Esophagus muscularis mucosa (tissue), 4 donors: ENCODE measurements around the gene C3orf80. TPM values are rescaled to one million over a fixed set of nuclear protein-coding genes. Genes with fewer than 3 reads are reported as not detected.
A peak's percentile ranks its signal among the peaks of the same experiment; 100 is the strongest.

Experiments
- DNase-seq: peaks from one replicate; pipeline ENCODE4 v3.0.0-alpha.2; 2017; ENCODE audit errors: extremely low spot score
- H3K27ac ChIP-seq, 4 donors: fragments of 200-600 bp; sonication (generic); replicated peaks in 1 of 4; 1 replicate in 3 of 4; 2 replicates in 1 of 4; pipeline ENCODE4 v1.5.1; 2016 to 2019; ENCODE audit warnings: mild to moderate bottlenecking in 1 of 4
- H3K27me3 ChIP-seq, 4 donors: fragments of 200-600 bp; sonication (generic); one replicate each; pipeline versions ENCODE4 v1.5.1 to v1.6.0; 2016 to 2019
- H3K36me3 ChIP-seq, 4 donors: fragments of 200-600 bp; sonication (generic); one replicate each; pipeline ENCODE4 v1.5.1; 2016 to 2019
- H3K4me1 ChIP-seq, 4 donors: fragments of 200-600 bp; sonication (generic); one replicate each; pipeline ENCODE4 v1.5.1; 2016 to 2019
- H3K4me3 ChIP-seq, 4 donors: fragments of 200-600 bp; sonication (generic); 1 replicate in 2 of 4; 2 replicates in 2 of 4; pipeline ENCODE4 v1.5.1; 2016 to 2019; ENCODE audit warnings: mild to moderate bottlenecking in 4 of 4, moderate library complexity in 1 of 4
- H3K9me3 ChIP-seq, 4 donors: fragments of 200-600 bp; sonication (generic); 1 replicate in 3 of 4; 2 replicates in 1 of 4; pipeline ENCODE4 v1.5.1; 2016 to 2019
- EP300 ChIP-seq: sonication (generic); formaldehyde crosslinking; IDR thresholded peaks from one replicate; pipeline ENCODE4 v1.6.1; 2017; ENCODE audit warnings: antibody characterized with exemption
- POLR2A ChIP-seq: fragments of 450-650 bp; IDR thresholded peaks from one replicate; pipeline ENCODE4 v1.6.1; 2017; ENCODE audit warnings: antibody characterized with exemption, moderate library complexity, mild to moderate bottlenecking, low read depth
- POLR2AphosphoS5 ChIP-seq, 2 donors: sonication (generic); formaldehyde crosslinking; IDR thresholded peaks; one replicate each; pipeline ENCODE4 v1.6.1; 2017; ENCODE audit warnings: antibody characterized with exemption in 2 of 2
- WGBS: methylation state at CpG from one replicate; pipeline ENCODE4 v1.1.5; 2018; 5-methylcytosine and 5-hydroxymethylcytosine counted together
- intact Hi-C: fragments of 100-400 bp; cut with DNase I; formaldehyde crosslinking; loops from one replicate; pipeline ENCODE4 v1.15.1; 2023
- total RNA-seq, 4 donors: library from RNA; depleted of rRNA; stranded (reverse); fragments of >200 nt; gene quantifications; one replicate each; pipeline versions ENCODE4 v1.1.0 to v1.2.1, GENCODE V29; 2016
- TF ChIP-seq, protein P1 (sequence below), 3 experiments: fragments of 200-600 bp in 2 of 3; fragments of 450-650 bp in 1 of 3; sonication (generic) in 2 of 3; IDR thresholded peaks; one replicate each; pipeline ENCODE4 v1.5.1; 2017 to 2019; ENCODE audit warnings: antibody characterized with exemption in 3 of 3, mild to moderate bottlenecking in 2 of 3, moderate library complexity in 1 of 3

Gene C3orf80
- total RNA-seq, 4 donors from 2014 or later, result under 0.01 to 0.26 (median 0.17) TPM

DNA sequence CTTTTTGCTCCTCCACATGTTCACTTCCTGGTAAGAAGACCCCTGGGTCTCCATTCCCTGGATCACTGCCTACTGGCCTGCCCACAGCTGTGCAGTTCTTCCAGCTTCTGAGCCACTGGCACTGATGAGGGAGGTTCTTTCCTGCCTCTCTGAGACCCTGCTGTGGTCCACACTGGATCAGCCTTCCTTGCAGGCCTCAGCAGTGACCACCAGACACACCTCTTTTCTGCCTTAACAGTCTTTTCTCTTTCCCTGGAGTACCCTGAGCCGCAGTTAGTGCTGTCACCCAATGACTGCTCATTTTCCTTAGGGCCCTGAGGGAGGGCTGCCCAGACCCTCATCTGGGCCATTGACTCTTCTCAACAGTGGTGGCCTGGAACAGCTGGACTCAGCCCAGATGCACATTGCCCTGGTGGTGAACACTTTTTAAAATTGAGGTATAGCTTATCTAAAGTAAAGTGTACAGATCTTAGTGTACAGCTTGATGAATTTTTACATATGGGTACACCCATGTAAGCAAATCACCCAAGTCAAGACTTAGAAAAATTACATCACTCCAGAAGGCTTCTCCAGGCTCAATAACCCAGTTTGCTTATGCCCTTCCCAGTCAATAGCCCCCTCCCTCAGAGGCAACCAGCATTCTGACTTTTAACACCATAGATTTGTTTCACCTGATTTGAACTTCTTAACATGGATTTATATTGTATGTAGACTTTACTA, 32.8 kb upstream of the C3orf80 start:
- peak; percentile 75 for DNase-seq
- Histone ChIP-seq H3K27ac (no peak overlapping the region), H3K27me3 (no peaks in the 10 kb centered on the region), H3K4me3 (no peak overlapping the region), H3K4me1 (no peaks in the 10 kb centered on the region), H3K36me3 (no peaks in the 10 kb centered on the region), H3K9me3 (no peaks in the 10 kb centered on the region)
- 100% methylated on average over 1 of the region's 1 CpG for WGBS
- intact Hi-C loops, result no loop called here
- TF ChIP-seq, protein P1, sequence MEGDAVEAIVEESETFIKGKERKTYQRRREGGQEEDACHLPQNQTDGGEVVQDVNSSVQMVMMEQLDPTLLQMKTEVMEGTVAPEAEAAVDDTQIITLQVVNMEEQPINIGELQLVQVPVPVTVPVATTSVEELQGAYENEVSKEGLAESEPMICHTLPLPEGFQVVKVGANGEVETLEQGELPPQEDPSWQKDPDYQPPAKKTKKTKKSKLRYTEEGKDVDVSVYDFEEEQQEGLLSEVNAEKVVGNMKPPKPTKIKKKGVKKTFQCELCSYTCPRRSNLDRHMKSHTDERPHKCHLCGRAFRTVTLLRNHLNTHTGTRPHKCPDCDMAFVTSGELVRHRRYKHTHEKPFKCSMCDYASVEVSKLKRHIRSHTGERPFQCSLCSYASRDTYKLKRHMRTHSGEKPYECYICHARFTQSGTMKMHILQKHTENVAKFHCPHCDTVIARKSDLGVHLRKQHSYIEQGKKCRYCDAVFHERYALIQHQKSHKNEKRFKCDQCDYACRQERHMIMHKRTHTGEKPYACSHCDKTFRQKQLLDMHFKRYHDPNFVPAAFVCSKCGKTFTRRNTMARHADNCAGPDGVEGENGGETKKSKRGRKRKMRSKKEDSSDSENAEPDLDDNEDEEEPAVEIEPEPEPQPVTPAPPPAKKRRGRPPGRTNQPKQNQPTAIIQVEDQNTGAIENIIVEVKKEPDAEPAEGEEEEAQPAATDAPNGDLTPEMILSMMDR (IDR thresholded peaks at IDR 0.05), result no peak
- TF ChIP-seq EP300 (no peak), POLR2A (no peak), POLR2AphosphoS5 (IDR thresholded peaks at IDR 0.05) (no peak)

DNA sequence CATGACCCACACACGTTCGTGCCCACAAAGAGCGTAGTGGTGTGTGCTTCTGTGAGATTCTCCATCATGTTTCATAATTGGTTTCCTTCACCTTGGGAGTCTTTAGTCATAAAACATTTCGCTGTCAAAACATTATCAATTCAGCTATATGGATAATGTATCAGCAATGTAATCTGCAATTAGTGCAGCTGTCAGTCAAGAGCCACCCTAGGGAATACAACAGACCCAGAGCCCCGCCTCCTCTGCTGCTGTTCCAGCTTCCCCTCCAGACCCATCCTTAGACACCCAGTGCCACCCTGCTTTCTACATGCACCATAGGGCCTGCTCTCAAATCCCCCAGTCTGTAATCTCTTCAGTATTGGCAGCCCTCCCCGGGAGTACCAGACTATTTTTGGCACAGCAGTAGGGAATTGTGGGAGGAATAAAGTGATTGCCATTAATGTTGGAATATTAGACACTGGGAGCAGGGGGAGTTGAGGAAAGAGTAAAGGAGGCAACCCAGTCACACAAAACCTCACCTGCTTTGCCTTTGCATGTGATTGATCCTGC, 31.5 kb upstream of the C3orf80 start:
- Histone ChIP-seq H3K4me1 (no peaks in the 10 kb centered on the region), H3K4me3 (no peak overlapping the region), H3K9me3 (no peaks in the 10 kb centered on the region), H3K27me3 (no peaks in the 10 kb centered on the region), H3K27ac (no peak overlapping the region), H3K36me3 (no peaks in the 10 kb centered on the region)
- TF ChIP-seq EP300 (no peak), POLR2AphosphoS5 (IDR thresholded peaks at IDR 0.05) (no peak), POLR2A (no peak)
- TF ChIP-seq, protein P1 (IDR thresholded peaks at IDR 0.05), result no peak
- peak; percentile 84 for DNase-seq
- WGBS, result 82% methylated on average over 6 of the region's 6 CpGs
- intact Hi-C loops, result no loop called here

DNA sequence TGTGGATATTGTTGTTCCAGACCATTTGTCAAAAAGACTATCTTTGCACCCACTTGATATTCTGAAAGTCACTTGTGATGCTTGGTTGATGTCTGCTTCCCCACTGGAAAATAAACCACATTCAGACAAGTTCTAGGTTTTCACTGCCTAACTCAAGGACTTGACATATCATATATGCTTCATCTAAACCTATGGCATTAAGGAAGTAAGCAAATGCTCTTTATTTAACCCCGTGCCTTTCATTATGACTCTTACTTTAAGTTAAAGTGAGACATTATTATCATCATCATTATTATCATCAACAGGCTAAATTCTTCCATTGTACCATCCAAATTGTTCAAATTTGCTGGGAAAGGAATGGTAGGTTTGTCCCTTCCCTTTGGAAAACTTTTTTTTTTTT, 30.8 kb upstream of the C3orf80 start:
- WGBS, result 90% methylated on average over 1 of the region's 1 CpG
- no peak for DNase-seq
- Histone ChIP-seq H3K36me3 (no peaks in the 10 kb centered on the region), H3K9me3 (no peaks in the 10 kb centered on the region), H3K4me3 (no peak overlapping the region), H3K4me1 (no peaks in the 10 kb centered on the region), H3K27me3 (no peaks in the 10 kb centered on the region), H3K27ac (no peak overlapping the region)
- no peak for TF ChIP-seq EP300
- TF ChIP-seq POLR2A, result no peak
- TF ChIP-seq POLR2AphosphoS5 (IDR thresholded peaks at IDR 0.05), result no peak
- TF ChIP-seq, protein P1 (IDR thresholded peaks at IDR 0.05), result no peak
- intact Hi-C loops, result no loop called here

DNA sequence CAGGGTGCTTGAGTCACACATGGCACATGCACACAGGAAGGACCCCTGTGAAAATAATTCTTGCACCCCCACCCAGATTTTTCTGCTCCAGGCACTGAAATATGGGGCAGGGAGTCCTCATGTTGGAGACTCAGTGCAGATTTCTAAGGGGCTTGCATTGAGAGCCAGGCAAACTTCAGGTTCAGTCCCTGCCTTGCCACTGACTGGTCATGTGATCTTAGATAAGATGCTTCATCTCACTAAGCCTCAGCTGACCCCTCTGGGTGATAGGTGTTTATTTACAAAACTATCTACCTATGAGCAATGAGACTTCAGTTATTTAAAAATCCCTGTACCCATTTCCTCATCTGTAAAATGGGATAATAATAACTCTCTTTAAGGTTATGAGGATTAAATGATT, 30.1 kb upstream of the C3orf80 start:
- intact Hi-C loops, result no loop called here
- Histone ChIP-seq H3K4me1 (no peaks in the 10 kb centered on the region), H3K9me3 (no peaks in the 10 kb centered on the region), H3K4me3 (no peak overlapping the region), H3K36me3 (no peaks in the 10 kb centered on the region), H3K27ac (no peak overlapping the region), H3K27me3 (no peaks in the 10 kb centered on the region)
- DNase-seq, result peak; percentile 72
- TF ChIP-seq POLR2A, result no peak
- TF ChIP-seq POLR2AphosphoS5 (IDR thresholded peaks at IDR 0.05), result no peak
- TF ChIP-seq EP300, result no peak
- TF ChIP-seq, protein P1 (IDR thresholded peaks at IDR 0.05), result no peak
